ENCODE results near the gene BTBD10. TPM values are rescaled to one million over a fixed set of nuclear protein-coding genes. Genes with fewer than 3 reads are reported as not detected.

The BTBD10 gene
- polyA plus RNA-seq, 12 donors: 20.7 to 28.9 (median 26.5) TPM; not detected in 1

DNA sequence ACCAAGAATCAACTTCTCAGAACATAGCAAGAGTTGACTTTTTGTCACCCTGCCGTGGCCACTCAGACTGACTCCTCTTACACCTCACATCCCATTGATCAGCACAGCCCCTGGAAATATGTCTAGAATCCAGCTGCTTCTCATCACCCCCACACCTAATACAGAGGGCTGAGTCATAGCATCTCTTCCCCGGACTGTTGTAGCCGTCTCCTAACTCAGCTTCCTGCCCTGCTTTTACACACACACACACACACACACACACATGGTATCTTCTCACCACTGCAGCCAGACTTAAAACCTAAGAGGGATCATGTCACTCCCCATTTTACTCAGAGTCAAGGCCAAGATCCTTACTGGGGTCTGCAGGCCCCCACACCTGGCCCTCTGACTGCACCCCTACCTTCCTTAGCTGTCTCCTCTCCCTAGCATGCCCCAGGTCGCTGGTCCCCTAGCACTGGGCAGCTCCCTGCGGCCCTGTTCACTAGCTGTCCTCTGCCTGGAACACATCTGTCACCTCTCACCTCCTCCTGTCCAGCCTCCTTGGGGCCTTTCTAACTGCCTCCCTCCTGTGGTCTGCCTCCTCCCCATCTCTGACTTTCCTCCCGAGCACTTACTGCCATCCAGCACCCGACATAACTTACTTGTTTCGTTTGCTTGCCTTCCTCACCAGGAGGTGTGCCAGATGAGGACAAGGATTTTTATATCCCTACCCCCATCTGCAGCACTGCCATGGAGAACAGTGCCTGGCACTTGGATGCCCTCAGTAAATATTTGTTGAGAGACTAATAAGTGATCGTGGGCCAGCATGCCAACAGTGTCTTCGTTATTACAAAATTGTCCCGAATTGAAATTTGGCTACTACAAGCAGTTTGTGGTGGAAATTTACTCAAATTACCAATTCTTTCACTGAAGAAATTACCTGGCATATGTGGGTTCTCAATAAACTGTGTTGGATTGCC is 123.5 kb downstream of the BTBD10 start:
- DNase-seq: no peak

DNA sequence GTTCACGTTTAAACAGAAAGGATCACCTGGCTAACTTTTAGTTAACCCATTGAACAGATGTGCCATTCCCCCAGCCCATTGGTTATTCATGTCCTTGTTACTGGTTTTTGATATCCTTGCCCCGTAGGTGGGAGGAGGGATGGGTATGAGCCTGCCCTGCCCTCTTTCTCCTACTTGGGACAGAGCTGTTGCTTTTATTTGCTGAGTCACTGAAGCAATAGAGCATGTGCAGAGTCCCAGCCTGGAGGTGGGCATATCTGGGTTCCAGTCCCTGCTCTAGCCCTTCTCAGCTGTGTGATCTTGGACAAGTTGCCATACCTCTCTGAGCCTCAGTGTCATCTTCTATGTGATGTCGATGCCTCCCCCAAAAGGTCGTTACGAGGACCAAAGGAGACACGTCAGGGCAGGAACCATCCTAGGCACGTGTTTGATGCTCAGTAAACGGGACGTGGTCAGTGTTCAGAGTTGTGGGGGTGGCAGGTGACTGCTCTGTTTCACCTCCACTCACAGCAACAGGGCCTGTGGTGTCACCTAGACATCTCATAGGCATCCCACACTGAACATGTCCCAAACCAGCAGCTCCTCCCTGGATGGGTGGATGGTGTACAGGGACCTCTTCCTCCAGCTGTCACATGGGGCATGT is 124.5 kb downstream of the BTBD10 start:
- DNase-seq: no peak

GRCh38 chr11:13338019-13338426 is 125.0 kb downstream of the BTBD10 start:
- DNase-seq: peak; percentile 25

Other genes with a start within 250 kb of the BTBD10 start
- gene BMAL1, start 185.4 kb downstream of the BTBD10 start, polyA plus RNA-seq (ENCODE audit: insufficient read length in 12 of 12): 10 to 100 TPM in 5 of 12 donors, 1 to 10 TPM in 5, not detected in 2; 5.8 to 17.8 (median 10.1) TPM
- not detected for gene PTH, start 32.8 kb upstream of the BTBD10 start, polyA plus RNA-seq (ENCODE audit: insufficient read length in 12 of 12)
- 10 to 100 TPM in 11 of 12 donors, not detected in 1; 37.3 to 72.5 (median 53.8) TPM for gene FAR1, start 205.4 kb upstream of the BTBD10 start, polyA plus RNA-seq (ENCODE audit: insufficient read length in 12 of 12)

All from muscle of arm (tissue), 12 donors.